ENCODE data around the gene SERPINI1. TPM values are rescaled to one million over a fixed set of nuclear protein-coding genes. Genes with fewer than 3 reads are reported as not detected.
A peak's percentile ranks its signal among the peaks of the same experiment; 100 is the strongest.

SERPINI1 gene
- total and polyA plus RNA-seq, 11 donors, result 5.6 to 18.5 (median 10.7) TPM

DNA sequence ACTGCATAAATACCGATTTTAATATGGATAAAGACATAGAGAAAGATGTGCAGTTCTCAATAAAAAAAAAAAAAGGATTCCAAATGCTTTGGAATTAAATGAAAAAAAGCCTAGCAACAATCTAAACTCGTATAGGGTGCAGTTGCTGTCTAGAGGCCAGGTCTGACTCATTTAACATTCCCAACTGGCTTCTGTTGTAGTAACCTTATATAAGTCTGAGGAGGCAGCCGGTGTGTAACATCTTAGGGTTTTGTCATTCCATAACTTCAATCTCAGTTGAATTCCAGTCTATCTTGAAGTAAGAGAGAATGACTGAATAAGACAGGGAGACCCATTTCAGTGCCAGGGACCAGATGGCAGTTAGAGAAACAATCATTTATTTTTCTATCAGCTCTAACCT lies 7.3 kb upstream of the SERPINI1 start:
- intact Hi-C loops (cut with DNase I), result no loop called here
- Histone ChIP-seq H3K27ac (peak overlapping the region in 10 of 12 donors; percentile 8 to 67 (median 42)), H3K27me3 (no peaks in the 10 kb centered on the region), H3K4me3 (no peak overlapping the region), H3K9me3 (no peaks in the 10 kb centered on the region), H3K36me3 (no peaks in the 10 kb centered on the region), H3K4me1 (peaks cover 0 to 68% (median 48%) of the 10 kb centered on the region in 12 donors)
- DNase-seq (no peak), ATAC-seq (peak; percentile 33 to 71 (median 65))
- WGBS, 4 donors, result 47 to 62% (median 55%) methylated on average over 3 of the region's 3 CpGs
- TF ChIP-seq, protein P1, sequence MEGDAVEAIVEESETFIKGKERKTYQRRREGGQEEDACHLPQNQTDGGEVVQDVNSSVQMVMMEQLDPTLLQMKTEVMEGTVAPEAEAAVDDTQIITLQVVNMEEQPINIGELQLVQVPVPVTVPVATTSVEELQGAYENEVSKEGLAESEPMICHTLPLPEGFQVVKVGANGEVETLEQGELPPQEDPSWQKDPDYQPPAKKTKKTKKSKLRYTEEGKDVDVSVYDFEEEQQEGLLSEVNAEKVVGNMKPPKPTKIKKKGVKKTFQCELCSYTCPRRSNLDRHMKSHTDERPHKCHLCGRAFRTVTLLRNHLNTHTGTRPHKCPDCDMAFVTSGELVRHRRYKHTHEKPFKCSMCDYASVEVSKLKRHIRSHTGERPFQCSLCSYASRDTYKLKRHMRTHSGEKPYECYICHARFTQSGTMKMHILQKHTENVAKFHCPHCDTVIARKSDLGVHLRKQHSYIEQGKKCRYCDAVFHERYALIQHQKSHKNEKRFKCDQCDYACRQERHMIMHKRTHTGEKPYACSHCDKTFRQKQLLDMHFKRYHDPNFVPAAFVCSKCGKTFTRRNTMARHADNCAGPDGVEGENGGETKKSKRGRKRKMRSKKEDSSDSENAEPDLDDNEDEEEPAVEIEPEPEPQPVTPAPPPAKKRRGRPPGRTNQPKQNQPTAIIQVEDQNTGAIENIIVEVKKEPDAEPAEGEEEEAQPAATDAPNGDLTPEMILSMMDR (IDR thresholded peaks at IDR 0.05), result no peak
- TF ChIP-seq POLR2A (IDR thresholded peaks at IDR 0.05), result no peak

DNA sequence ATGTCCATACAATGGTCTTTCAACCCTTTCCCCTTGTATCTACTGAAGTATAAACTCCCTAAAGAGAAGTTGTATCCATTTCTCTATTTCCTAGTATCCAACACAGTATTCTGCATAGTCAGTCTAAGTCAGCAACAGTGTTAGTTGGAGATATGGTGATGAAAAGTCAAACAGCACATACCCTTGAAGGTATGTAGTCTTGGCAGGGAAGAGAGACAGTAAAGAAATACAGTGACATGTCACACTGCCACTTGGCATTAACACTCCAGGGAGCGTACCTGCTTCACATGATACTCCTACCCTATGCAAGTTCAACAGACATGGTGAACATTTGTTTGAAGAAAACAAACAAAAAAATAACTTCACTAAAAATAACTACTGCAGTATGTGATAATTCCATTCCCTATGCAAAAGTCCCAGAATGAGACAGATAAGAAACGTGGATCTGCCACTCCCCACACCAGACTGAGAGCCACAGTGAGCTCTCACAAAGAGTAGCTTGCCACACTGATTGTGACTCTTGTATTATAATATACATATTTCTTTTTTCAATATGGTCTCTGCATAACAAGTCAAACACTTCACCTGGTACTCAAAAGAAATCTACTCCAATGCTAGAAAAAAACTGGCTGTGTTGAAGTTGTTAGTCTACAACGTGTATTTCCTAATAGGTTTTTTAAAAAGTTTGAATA lies 6.7 kb upstream of the SERPINI1 start:
- peak; percentile 66 to 84 (median 68) for ATAC-seq
- no peaks in the 10 kb centered on the region for H3K9me3 ChIP-seq
- peaks cover 1 to 74% (median 54%) of the 10 kb centered on the region in 12 donors for H3K4me1 ChIP-seq
- no peak for DNase-seq
- no peak for TF ChIP-seq POLR2A (IDR thresholded peaks at IDR 0.05)
- TF ChIP-seq, protein P1 (IDR thresholded peaks at IDR 0.05), result no peak
- H3K27me3 ChIP-seq, result no peaks in the 10 kb centered on the region
- H3K36me3 ChIP-seq, result no peaks in the 10 kb centered on the region
- intact Hi-C loops (cut with DNase I), result no loop called here
- H3K4me3 ChIP-seq, result no peak overlapping the region
- H3K27ac ChIP-seq, result peak overlapping the region in 10 of 12 donors; percentile 8 to 67 (median 42)
- 38 to 58% (median 47%) methylated on average over 3 of the region's 3 CpGs for WGBS, 4 donors

DNA sequence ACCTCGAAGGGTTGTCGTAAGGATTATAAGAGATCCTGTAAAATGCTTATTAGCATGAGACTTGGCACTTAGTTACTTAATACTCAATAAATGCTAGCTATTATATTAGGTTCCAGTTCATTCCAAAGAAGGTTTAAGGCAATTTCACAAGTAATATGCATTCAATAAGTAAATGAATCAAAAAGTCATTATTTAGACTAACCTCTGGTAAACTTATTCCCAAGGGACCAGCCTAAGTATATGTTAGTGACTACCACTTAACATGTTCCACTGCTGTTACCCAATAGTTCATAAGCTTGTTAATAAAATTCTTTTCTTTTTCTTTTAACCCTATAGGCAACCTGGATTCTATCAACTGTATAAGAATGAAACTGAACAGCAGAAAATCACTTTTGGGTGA lies 5.9 kb upstream of the SERPINI1 start:
- Histone ChIP-seq H3K27me3 (no peaks in the 10 kb centered on the region), H3K27ac (peak overlapping the region in 1 of 12 donors; percentile 42), H3K4me3 (no peak overlapping the region), H3K9me3 (no peaks in the 10 kb centered on the region), H3K36me3 (no peaks in the 10 kb centered on the region), H3K4me1 (peaks cover 4 to 76% (median 56%) of the 10 kb centered on the region in 12 donors)
- TF ChIP-seq POLR2A (IDR thresholded peaks at IDR 0.05), result no peak
- TF ChIP-seq, protein P1 (IDR thresholded peaks at IDR 0.05), result no peak
- intact Hi-C loops (cut with DNase I), result no loop called here
- ATAC-seq (no peak), DNase-seq (no peak)
- WGBS, 4 donors, result 62 to 81% (median 76%) methylated on average over 2 of the region's 2 CpGs

DNA sequence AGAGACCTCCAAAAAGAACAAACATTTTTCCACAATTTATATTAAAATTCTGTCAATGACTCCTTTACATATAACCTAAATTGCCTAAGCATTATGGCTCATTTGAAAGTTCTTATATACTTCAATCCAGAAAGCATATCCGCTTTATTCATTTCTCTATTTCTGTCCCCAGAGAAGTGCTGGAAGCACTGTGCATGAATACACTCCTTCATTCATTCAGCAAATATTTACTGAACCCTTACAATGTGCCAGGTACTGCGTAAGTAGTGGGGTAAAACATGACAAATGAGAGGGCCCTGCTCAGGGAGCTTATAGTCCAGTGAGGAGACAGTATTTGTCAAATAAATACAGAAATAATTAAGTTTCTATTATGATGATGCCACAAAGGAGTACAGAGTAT lies 4.1 kb upstream of the SERPINI1 start:
- H3K27me3 ChIP-seq, result no peaks in the 10 kb centered on the region
- ATAC-seq, result no peak
- peaks cover 4 to 80% (median 58%) of the 10 kb centered on the region in 12 donors for H3K4me1 ChIP-seq
- H3K36me3 ChIP-seq, result no peaks in the 10 kb centered on the region
- 93 to 95% (median 94%) methylated on average over 2 of the region's 2 CpGs for WGBS, 4 donors
- TF ChIP-seq, protein P1 (IDR thresholded peaks at IDR 0.05), result no peak
- no peak overlapping the region for H3K4me3 ChIP-seq
- intact Hi-C loops (cut with DNase I), result loop anchor here in 8 of 10 donors (10.0 kb wide), 6 partner anchors 83 to 363 kb away; partner anchors contain the start of gene GOLIM4 (in 1 of the 8)
- no peak overlapping the region for H3K27ac ChIP-seq
- H3K9me3 ChIP-seq, result no peaks in the 10 kb centered on the region
- no peak for DNase-seq
